ENCODE results near the gene BTAF1.

Gene BTAF1

DNA sequence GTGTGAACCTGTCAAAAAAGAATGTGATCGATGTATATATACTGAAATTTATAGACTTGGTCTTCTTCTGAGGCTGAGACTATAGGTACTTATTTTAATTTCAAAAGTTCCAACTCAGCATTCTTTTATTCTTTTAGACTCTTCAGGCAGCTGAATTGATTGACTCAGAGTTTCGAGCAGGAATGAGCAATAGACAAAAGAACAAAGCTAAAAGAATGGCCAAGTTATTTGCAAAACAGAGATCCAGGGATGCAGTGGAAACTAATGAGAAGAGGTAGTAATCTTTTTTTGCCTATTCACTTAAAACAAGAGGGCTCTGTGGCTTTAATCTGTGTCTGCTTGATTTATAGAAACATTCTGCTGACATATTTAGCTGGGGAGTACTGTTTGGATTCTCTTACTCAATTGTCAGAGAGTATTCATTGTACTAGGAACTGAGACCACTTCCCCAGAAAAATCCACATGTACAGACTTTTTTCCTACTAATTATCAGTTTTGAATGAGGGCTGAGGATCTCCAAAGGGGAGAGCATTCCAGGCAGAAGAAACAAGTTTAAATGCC is 30.1 kb downstream of the BTAF1 start:
- peaks cover 65% of the 10 kb centered on the region for H3K36me3 ChIP-seq (ENCODE audit: insufficient read depth, low read length)
- H2AFZ ChIP-seq (ENCODE audit: low read length): no peak overlapping the region
- no peaks in the 10 kb centered on the region for H3K9me2 ChIP-seq (ENCODE audit: low read depth, low read length)
- no peak overlapping the region for H3K27ac ChIP-seq (ENCODE audit: low read depth, low read length, poor library complexity, severe bottlenecking)
- no peak overlapping the region for H3K4me2 ChIP-seq (ENCODE audit: low read length)
- no peaks in the 10 kb centered on the region for H4K20me1 ChIP-seq (ENCODE audit: insufficient read depth, low read length)
- no peak for TF ChIP-seq EZH2 (IDR thresholded peaks at IDR 0.05; ENCODE audit: borderline replicate concordance, low read length)
- no peak for TF ChIP-seq CTCF (IDR thresholded peaks at IDR 0.05; ENCODE audit: low read length)
- no peak overlapping the region for H3K9ac ChIP-seq (ENCODE audit: low read length)
- no peaks in the 10 kb centered on the region for H3K27me3 ChIP-seq (ENCODE audit: insufficient read depth, low read length)
- H3K9me3 ChIP-seq (ENCODE audit: low read length): no peaks in the 10 kb centered on the region
- H3F3A ChIP-seq (ENCODE audit: insufficient read depth, low read length): no peaks in the 10 kb centered on the region
- no peaks in the 10 kb centered on the region for H3K79me2 ChIP-seq (ENCODE audit: insufficient read depth, low read length)
- H3K4me1 ChIP-seq (ENCODE audit: insufficient read depth, low read length, severe bottlenecking): no peaks in the 10 kb centered on the region
- H3K4me3 ChIP-seq (ENCODE audit: low read depth, low read length, poor library complexity, severe bottlenecking): no peak overlapping the region

DNA sequence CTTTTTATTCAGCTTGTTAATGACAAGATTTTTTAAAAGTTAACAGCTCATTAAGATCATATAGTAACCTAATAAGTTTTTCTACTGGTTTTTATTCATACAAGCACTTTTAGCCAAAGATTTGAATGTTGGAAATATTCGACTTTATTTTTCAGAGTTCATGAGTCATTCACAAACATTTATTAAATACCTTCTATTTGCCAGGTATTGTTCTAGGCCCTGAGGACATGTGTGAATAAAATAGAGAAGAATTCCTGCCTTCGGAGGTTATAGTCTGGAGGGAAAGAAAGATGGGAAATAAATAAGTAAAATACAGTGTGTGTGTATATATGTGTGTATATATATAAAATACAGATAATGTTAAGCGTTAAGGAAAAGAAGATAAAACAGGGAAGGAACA is 31.5 kb downstream of the BTAF1 start:
- Histone ChIP-seq H3K36me3 (ENCODE audit: insufficient read depth, low read length) (peaks cover 77% of the 10 kb centered on the region), H3K79me2 (ENCODE audit: insufficient read depth, low read length) (no peaks in the 10 kb centered on the region), H4K20me1 (ENCODE audit: insufficient read depth, low read length) (no peaks in the 10 kb centered on the region), H3K4me3 (ENCODE audit: low read depth, low read length, poor library complexity, severe bottlenecking) (no peak overlapping the region), H3K4me1 (ENCODE audit: insufficient read depth, low read length, severe bottlenecking) (no peaks in the 10 kb centered on the region), H3K9ac (ENCODE audit: low read length) (no peak overlapping the region), H3K9me2 (ENCODE audit: low read depth, low read length) (no peaks in the 10 kb centered on the region), H2AFZ (ENCODE audit: low read length) (no peak overlapping the region), H3F3A (ENCODE audit: insufficient read depth, low read length) (no peaks in the 10 kb centered on the region), H3K4me2 (ENCODE audit: low read length) (no peak overlapping the region), H3K27me3 (ENCODE audit: insufficient read depth, low read length) (no peaks in the 10 kb centered on the region), H3K27ac (ENCODE audit: low read depth, low read length, poor library complexity, severe bottlenecking) (no peak overlapping the region), H3K9me3 (ENCODE audit: low read length) (no peaks in the 10 kb centered on the region)
- TF ChIP-seq CTCF (IDR thresholded peaks at IDR 0.05; ENCODE audit: low read length): no peak
- TF ChIP-seq EZH2 (IDR thresholded peaks at IDR 0.05; ENCODE audit: borderline replicate concordance, low read length): no peak

GRCh38 chr10:91957091-91957490 is 33.5 kb downstream of the BTAF1 start:
- Histone ChIP-seq H3K4me1 (ENCODE audit: insufficient read depth, low read length, severe bottlenecking) (no peaks in the 10 kb centered on the region), H3K4me2 (ENCODE audit: low read length) (no peak overlapping the region), H3K27me3 (ENCODE audit: insufficient read depth, low read length) (no peaks in the 10 kb centered on the region), H3K36me3 (ENCODE audit: insufficient read depth, low read length) (peaks cover 83% of the 10 kb centered on the region), H3K9me3 (ENCODE audit: low read length) (no peaks in the 10 kb centered on the region), H3K9me2 (ENCODE audit: low read depth, low read length) (no peaks in the 10 kb centered on the region), H3K4me3 (ENCODE audit: low read depth, low read length, poor library complexity, severe bottlenecking) (no peak overlapping the region), H3K79me2 (ENCODE audit: insufficient read depth, low read length) (no peaks in the 10 kb centered on the region), H2AFZ (ENCODE audit: low read length) (no peak overlapping the region), H3F3A (ENCODE audit: insufficient read depth, low read length) (no peaks in the 10 kb centered on the region), H3K9ac (ENCODE audit: low read length) (no peak overlapping the region), H4K20me1 (ENCODE audit: insufficient read depth, low read length) (no peaks in the 10 kb centered on the region), H3K27ac (ENCODE audit: low read depth, low read length, poor library complexity, severe bottlenecking) (no peak overlapping the region)
- TF ChIP-seq EZH2 (IDR thresholded peaks at IDR 0.05; ENCODE audit: borderline replicate concordance, low read length): no peak
- no peak for TF ChIP-seq CTCF (IDR thresholded peaks at IDR 0.05; ENCODE audit: low read length)

All from OCI-LY1 (cell line).